ENCODE data around the gene IFNL1. TPM values are rescaled to one million over a fixed set of nuclear protein-coding genes. Genes with fewer than 3 reads are reported as not detected.

The IFNL1 gene
- total and polyA plus RNA-seq, 5 donors from 2014 or later = not detected

DNA sequence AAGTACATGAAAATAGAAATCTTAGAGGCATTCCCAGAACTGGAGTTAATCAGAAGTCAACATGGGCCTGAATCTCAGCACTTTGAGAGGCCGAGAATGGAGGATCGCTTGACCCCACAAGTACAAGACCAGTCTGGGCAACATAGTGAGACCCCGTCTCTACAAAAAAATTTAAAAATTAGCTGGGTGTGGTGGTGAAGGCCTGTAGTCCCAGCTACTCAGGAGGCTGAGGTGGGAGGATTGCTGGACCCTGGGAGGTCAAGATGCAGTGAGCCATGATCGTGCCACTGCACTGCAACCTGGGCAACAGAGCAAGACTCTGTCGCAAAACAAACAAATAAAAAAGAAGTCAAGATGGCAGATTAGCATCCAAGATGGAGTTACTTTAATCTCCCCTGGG is 19.5 kb upstream of the IFNL1 start:
- Mint-ChIP-seq H3K9me3 (peaks cover 0 to 1% (median 0%) of the 10 kb centered on the region in 7 donors), H3K36me3 (peaks cover 4% of the 10 kb centered on the region), H3K4me3 (no peak overlapping the region), H3K27ac (no peak overlapping the region), H3K27me3 (no peaks in the 10 kb centered on the region), H3K4me1 (no peaks in the 10 kb centered on the region)
- Histone ChIP-seq H3K27me3 (ENCODE audit: control insufficient read depth, insufficient read depth, low read length) (peaks cover 2% of the 10 kb centered on the region), H3K4me1 (ENCODE audit: control insufficient read depth, insufficient read depth, low read length, poor library complexity, severe bottlenecking) (no peaks in the 10 kb centered on the region), H3K9me3 (ENCODE audit: control insufficient read depth in 2 of 2, low read length in 2 of 2) (peaks cover 0 to under 1% of the 10 kb centered on the region in 2 experiments), H3K4me3 (ENCODE audit: low read depth, low read length) (no peak overlapping the region), H3K36me3 (ENCODE audit: control insufficient read depth, insufficient read depth, low read length) (no peaks in the 10 kb centered on the region), H3K27ac (ENCODE audit: insufficient read depth, low read length, poor library complexity, severe bottlenecking) (no peak overlapping the region)
- DNase-seq (no peak), ATAC-seq (ENCODE audit: low read depth in 2 of 2) (no peak)

DNA sequence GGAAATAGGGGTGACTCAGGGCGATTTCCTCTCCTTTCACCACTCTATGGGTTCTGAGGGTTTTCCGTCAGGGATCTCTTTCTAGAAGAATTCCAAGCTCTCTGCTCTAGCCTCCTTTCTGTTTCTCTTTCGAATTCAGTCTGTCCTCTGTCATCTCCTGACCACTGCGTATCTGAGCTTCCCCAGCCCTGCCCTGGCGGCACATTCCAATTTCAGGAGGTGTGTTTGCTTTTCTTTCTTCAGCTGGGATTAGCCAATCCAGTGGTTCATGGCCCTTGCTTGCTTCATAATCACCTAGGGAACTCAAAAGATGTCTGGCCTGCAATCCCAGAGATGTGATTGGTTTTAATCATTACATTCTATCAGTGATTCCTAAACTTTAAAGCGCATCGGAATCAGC is 18.6 kb upstream of the IFNL1 start:
- Mint-ChIP-seq H3K9me3 (peaks cover 0 to 7% (median 0%) of the 10 kb centered on the region in 7 donors), H3K4me3 (no peak overlapping the region), H3K4me1 (no peaks in the 10 kb centered on the region), H3K36me3 (peaks cover 4% of the 10 kb centered on the region), H3K27me3 (peaks cover 4% of the 10 kb centered on the region), H3K27ac (no peak overlapping the region)
- Histone ChIP-seq H3K4me3 (ENCODE audit: low read depth, low read length) (no peak overlapping the region), H3K27ac (ENCODE audit: insufficient read depth, low read length, poor library complexity, severe bottlenecking) (no peak overlapping the region), H3K4me1 (ENCODE audit: control insufficient read depth, insufficient read depth, low read length, poor library complexity, severe bottlenecking) (no peaks in the 10 kb centered on the region), H3K9me3 (ENCODE audit: control insufficient read depth in 2 of 2, low read length in 2 of 2) (peaks cover 0 to 5% of the 10 kb centered on the region in 2 experiments), H3K27me3 (ENCODE audit: control insufficient read depth, insufficient read depth, low read length) (peaks cover 2% of the 10 kb centered on the region), H3K36me3 (ENCODE audit: control insufficient read depth, insufficient read depth, low read length) (no peaks in the 10 kb centered on the region)
- ATAC-seq (ENCODE audit: low read depth in 2 of 2) = no peak
- DNase-seq = no peak

DNA sequence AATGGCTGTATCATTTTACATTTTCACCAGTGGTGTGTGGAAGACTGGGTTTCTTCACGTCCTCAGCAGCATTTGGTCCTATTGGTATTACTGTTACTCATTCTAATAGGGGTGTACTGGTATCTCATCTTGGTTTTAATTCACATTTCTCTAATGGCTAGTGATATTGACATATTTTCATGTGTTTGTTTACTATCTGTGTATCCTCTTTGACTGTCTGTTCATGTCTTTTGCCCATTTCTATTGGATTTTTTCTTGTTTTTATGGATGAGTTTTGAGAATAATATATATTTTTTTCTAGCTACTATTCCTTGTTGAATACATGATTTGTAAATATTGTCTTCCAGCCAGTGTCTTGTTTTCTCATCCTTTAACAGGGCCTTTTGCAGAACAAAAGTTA is 14.2 kb upstream of the IFNL1 start:
- no peak for DNase-seq

DNA sequence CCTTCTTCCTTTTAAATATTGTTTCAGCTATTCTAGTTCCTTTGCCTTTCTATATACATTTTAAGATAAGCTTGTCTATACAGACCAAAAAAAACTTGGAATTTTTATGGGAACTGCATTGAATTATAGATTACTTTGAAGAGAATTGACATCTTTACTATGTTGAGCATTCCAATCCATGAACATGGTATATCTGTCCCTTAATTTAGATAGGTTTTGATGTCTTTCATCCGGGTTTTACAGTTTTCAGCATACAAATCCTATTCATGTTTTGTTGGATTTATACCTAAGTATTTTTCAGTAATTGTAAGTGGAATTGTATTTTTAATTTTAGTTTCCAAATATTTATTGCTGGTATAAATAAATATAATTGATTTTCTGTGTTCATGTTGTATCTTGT is 12.2 kb upstream of the IFNL1 start:
- no peaks in the 10 kb centered on the region for H3K36me3 ChIP-seq (ENCODE audit: control insufficient read depth, insufficient read depth, low read length)
- no peak overlapping the region for H3K4me3 ChIP-seq (ENCODE audit: low read depth, low read length)
- peaks cover 1 to 5% of the 10 kb centered on the region in 2 experiments for H3K9me3 ChIP-seq (ENCODE audit: control insufficient read depth in 2 of 2, low read length in 2 of 2)
- no peaks in the 10 kb centered on the region for H3K36me3 Mint-ChIP-seq
- H3K27ac Mint-ChIP-seq = no peak overlapping the region
- peaks cover 40% of the 10 kb centered on the region for H3K27me3 Mint-ChIP-seq
- H3K4me1 Mint-ChIP-seq = no peaks in the 10 kb centered on the region
- H3K9me3 Mint-ChIP-seq = peaks cover 0 to 15% (median 4%) of the 10 kb centered on the region in 7 donors
- no peak for DNase-seq
- no peak overlapping the region for H3K4me3 Mint-ChIP-seq
- no peak overlapping the region for H3K27ac ChIP-seq (ENCODE audit: insufficient read depth, low read length, poor library complexity, severe bottlenecking)
- peaks cover 7% of the 10 kb centered on the region for H3K27me3 ChIP-seq (ENCODE audit: control insufficient read depth, insufficient read depth, low read length)
- ATAC-seq (ENCODE audit: low read depth in 2 of 2) = no peak
- no peaks in the 10 kb centered on the region for H3K4me1 ChIP-seq (ENCODE audit: control insufficient read depth, insufficient read depth, low read length, poor library complexity, severe bottlenecking)

More for the DNA sequence above, 14.2 kb upstream of the IFNL1 start:
- Mint-ChIP-seq H3K9me3 (peaks cover 0 to 15% (median 4%) of the 10 kb centered on the region in 7 donors), H3K4me3 (no peak overlapping the region), H3K4me1 (no peaks in the 10 kb centered on the region), H3K27me3 (peaks cover 29% of the 10 kb centered on the region), H3K36me3 (no peaks in the 10 kb centered on the region), H3K27ac (no peak overlapping the region)
- Histone ChIP-seq H3K4me3 (ENCODE audit: low read depth, low read length) (no peak overlapping the region), H3K27me3 (ENCODE audit: control insufficient read depth, insufficient read depth, low read length) (peaks cover 7% of the 10 kb centered on the region), H3K36me3 (ENCODE audit: control insufficient read depth, insufficient read depth, low read length) (no peaks in the 10 kb centered on the region), H3K9me3 (ENCODE audit: control insufficient read depth in 2 of 2, low read length in 2 of 2) (peaks cover 1 to 5% of the 10 kb centered on the region in 2 experiments), H3K4me1 (ENCODE audit: control insufficient read depth, insufficient read depth, low read length, poor library complexity, severe bottlenecking) (no peaks in the 10 kb centered on the region), H3K27ac (ENCODE audit: insufficient read depth, low read length, poor library complexity, severe bottlenecking) (no peak overlapping the region)
- no peak for ATAC-seq (ENCODE audit: low read depth in 2 of 2)

DNA sequence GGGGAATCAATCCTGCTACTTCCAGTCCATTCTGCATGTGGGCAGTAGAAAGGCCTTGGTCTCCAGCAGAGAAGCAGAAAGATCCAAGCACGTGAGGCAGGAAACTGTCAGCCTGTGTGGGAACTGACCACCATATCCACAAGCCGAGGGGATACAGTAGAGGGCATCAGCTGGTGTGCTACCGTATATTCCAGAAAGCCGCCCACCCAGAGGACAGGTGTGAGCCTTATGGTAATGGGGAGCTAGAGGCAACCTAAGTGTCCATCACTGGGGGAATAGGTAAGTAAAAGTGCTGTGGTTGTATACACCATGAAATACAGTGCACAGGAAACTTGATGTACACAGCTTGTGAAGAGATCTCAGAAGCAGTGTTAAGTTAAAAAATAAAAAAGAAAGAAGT is 2.8 kb upstream of the IFNL1 start:
- H3K4me3 ChIP-seq (ENCODE audit: low read depth, low read length) = no peak overlapping the region
- Mint-ChIP-seq H3K27ac (no peak overlapping the region), H3K4me3 (no peak overlapping the region), H3K36me3 (no peaks in the 10 kb centered on the region), H3K9me3 (peaks cover 0 to 4% (median 0%) of the 10 kb centered on the region in 7 donors), H3K4me1 (peaks cover 0 to 10% (median 6%) of the 10 kb centered on the region in 4 donors), H3K27me3 (peaks cover 36% of the 10 kb centered on the region)
- peaks cover 6% of the 10 kb centered on the region for H3K4me1 ChIP-seq (ENCODE audit: control insufficient read depth, insufficient read depth, low read length, poor library complexity, severe bottlenecking)
- H3K27me3 ChIP-seq (ENCODE audit: control insufficient read depth, insufficient read depth, low read length) = peaks cover 5% of the 10 kb centered on the region
- H3K27ac ChIP-seq (ENCODE audit: insufficient read depth, low read length, poor library complexity, severe bottlenecking) = no peak overlapping the region
- no peak for ATAC-seq (ENCODE audit: low read depth in 2 of 2)
- DNase-seq = no peak
- no peaks in the 10 kb centered on the region for H3K9me3 ChIP-seq (ENCODE audit: control insufficient read depth in 2 of 2, low read length in 2 of 2)
- no peaks in the 10 kb centered on the region for H3K36me3 ChIP-seq (ENCODE audit: control insufficient read depth, insufficient read depth, low read length)

DNA sequence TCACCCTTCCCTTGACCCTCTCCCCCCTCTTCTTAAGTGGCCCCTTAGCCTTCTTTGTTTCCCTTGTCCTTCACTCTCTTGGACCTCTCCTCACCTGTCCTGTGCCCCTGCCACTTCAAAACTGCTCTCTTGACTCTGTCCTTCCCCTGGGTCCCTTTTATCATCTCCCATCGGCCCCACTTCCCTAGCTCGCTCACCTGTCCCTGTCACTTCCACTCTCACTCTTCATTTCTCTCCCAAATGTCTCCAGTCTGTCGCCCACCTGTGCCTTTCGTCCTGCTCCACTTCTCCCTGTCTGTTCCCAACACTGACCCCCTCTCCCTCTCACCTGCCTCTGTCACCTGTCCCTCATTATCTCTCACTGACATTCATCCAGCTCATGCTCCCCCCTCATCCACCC is 699 bp downstream of the IFNL1 start:
- peaks cover 6% of the 10 kb centered on the region for H3K4me1 ChIP-seq (ENCODE audit: control insufficient read depth, insufficient read depth, low read length, poor library complexity, severe bottlenecking)
- no peak overlapping the region for H3K4me3 Mint-ChIP-seq
- H3K9me3 ChIP-seq (ENCODE audit: control insufficient read depth in 2 of 2, low read length in 2 of 2) = no peaks in the 10 kb centered on the region
- no peak overlapping the region for H3K27ac Mint-ChIP-seq
- ATAC-seq (ENCODE audit: low read depth in 2 of 2) = no peak
- DNase-seq = no peak
- H3K4me3 ChIP-seq (ENCODE audit: low read depth, low read length) = no peak overlapping the region
- no peak overlapping the region for H3K27ac ChIP-seq (ENCODE audit: insufficient read depth, low read length, poor library complexity, severe bottlenecking)
- H3K27me3 Mint-ChIP-seq = peaks cover 20% of the 10 kb centered on the region
- no peaks in the 10 kb centered on the region for H3K36me3 ChIP-seq (ENCODE audit: control insufficient read depth, insufficient read depth, low read length)
- peaks cover 0 to 3% (median 0%) of the 10 kb centered on the region in 7 donors for H3K9me3 Mint-ChIP-seq
- H3K36me3 Mint-ChIP-seq = no peaks in the 10 kb centered on the region
- peaks cover 5% of the 10 kb centered on the region for H3K27me3 ChIP-seq (ENCODE audit: control insufficient read depth, insufficient read depth, low read length)
- peaks cover 0 to 14% (median 6%) of the 10 kb centered on the region in 4 donors for H3K4me1 Mint-ChIP-seq

DNA sequence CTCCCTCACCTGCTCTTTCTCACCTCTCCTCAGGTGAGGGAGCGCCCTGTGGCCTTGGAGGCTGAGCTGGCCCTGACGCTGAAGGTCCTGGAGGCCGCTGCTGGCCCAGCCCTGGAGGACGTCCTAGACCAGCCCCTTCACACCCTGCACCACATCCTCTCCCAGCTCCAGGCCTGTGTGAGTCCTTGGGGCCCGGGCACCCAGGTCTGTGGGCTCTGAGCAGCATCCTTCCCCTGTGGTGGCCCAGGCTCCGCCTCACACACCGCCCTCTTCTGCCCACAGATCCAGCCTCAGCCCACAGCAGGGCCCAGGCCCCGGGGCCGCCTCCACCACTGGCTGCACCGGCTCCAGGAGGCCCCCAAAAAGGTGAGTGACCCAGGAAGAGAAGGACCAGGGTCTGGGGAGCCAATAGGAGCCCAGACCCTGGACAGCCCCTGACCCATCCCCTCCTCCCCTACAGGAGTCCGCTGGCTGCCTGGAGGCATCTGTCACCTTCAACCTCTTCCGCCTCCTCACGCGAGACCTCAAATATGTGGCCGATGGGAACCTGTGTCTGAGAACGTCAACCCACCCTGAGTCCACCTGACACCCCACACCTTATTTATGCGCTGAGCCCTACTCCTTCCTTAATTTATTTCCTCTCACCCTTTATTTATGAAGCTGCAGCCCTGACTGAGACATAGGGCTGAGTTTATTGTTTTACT is 1.9 kb downstream of the IFNL1 start:
- Histone ChIP-seq H3K4me3 (ENCODE audit: low read depth, low read length) (no peak overlapping the region), H3K4me1 (ENCODE audit: control insufficient read depth, insufficient read depth, low read length, poor library complexity, severe bottlenecking) (peaks cover 6% of the 10 kb centered on the region), H3K27me3 (ENCODE audit: control insufficient read depth, insufficient read depth, low read length) (peaks cover 3% of the 10 kb centered on the region), H3K9me3 (ENCODE audit: control insufficient read depth in 2 of 2, low read length in 2 of 2) (no peaks in the 10 kb centered on the region), H3K27ac (ENCODE audit: insufficient read depth, low read length, poor library complexity, severe bottlenecking) (no peak overlapping the region), H3K36me3 (ENCODE audit: control insufficient read depth, insufficient read depth, low read length) (no peaks in the 10 kb centered on the region)
- peaks cover 0 to 3% (median 0%) of the 10 kb centered on the region in 7 donors for H3K9me3 Mint-ChIP-seq
- no peak overlapping the region for H3K4me3 Mint-ChIP-seq
- no peaks in the 10 kb centered on the region for H3K36me3 Mint-ChIP-seq
- DNase-seq (peak in 2 of 3 donors; percentile 17 to 69), ATAC-seq (ENCODE audit: low read depth in 2 of 2) (peak; percentile 70 to 79)
- peak overlapping the region in 2 of 3 donors; percentile 48 to 51 for H3K27ac Mint-ChIP-seq
- H3K27me3 Mint-ChIP-seq = peaks cover 20% of the 10 kb centered on the region
- H3K4me1 Mint-ChIP-seq = peaks cover 2 to 14% (median 6%) of the 10 kb centered on the region in 4 donors

DNA sequence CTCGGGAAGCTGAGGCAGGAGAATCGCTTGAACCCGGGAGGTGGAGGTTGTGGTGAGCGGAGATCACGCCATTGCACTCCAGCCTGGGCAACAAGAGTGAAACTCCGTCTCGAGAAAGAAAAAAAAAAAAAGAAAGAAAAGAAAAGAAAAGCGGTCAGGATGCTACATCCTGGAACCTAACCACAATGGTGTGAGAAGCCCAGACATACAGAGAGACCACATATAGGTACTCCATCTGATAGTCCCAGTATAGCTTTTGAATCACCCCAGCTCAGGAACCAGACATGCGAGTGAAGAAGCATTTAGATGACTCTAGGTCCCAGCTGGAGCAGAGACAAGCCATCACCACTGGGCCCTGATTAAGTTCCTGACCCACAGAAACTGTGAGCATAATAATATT is 3.2 kb downstream of the IFNL1 start:
- Histone ChIP-seq H3K4me1 (ENCODE audit: control insufficient read depth, insufficient read depth, low read length, poor library complexity, severe bottlenecking) (peaks cover 6% of the 10 kb centered on the region), H3K27me3 (ENCODE audit: control insufficient read depth, insufficient read depth, low read length) (no peaks in the 10 kb centered on the region), H3K4me3 (ENCODE audit: low read depth, low read length) (no peak overlapping the region), H3K36me3 (ENCODE audit: control insufficient read depth, insufficient read depth, low read length) (no peaks in the 10 kb centered on the region), H3K27ac (ENCODE audit: insufficient read depth, low read length, poor library complexity, severe bottlenecking) (no peak overlapping the region), H3K9me3 (ENCODE audit: control insufficient read depth in 2 of 2, low read length in 2 of 2) (no peaks in the 10 kb centered on the region)
- Mint-ChIP-seq H3K9me3 (peaks cover 0 to 3% (median 0%) of the 10 kb centered on the region in 7 donors), H3K27me3 (peaks cover 16% of the 10 kb centered on the region), H3K4me3 (no peak overlapping the region), H3K36me3 (no peaks in the 10 kb centered on the region), H3K27ac (peak overlapping the region in 1 of 3 donors; percentile 20), H3K4me1 (peaks cover 1 to 14% (median 5%) of the 10 kb centered on the region in 4 donors)
- peak in 1 of 2 donors; percentile 16 for ATAC-seq (ENCODE audit: low read depth in 2 of 2)
- no peak for DNase-seq
